HepG2 (cell line): ENCODE measurements around the gene SLITRK1. TPM values are rescaled to one million over a fixed set of nuclear protein-coding genes. Genes with fewer than 3 reads are reported as not detected.

Experiments used
- ATAC-seq: fragments of 200-7000 bp; cut with Tn5 transposase; 3 replicates; pipeline ENCODE4 v1.9.1; 2020; ENCODE audit warnings: mild to moderate bottlenecking, moderate library complexity
- BruUV-seq: library from RNA; stranded (reverse); fragments of 400-500 nt; replicated peaks from 2 replicates; lab custom pipeline; 2021; lab: Mats Ljungman, UMichigan
- CTCF ChIA-PET: fragments of 300-600 bp; formaldehyde crosslinking; extraction: SDS; loops from one replicate; lab custom pipeline; 2021; ENCODE audit warnings: low total read pairs, inconsistent platforms, low intra/inter-chr PET ratio; lab: Yijun Ruan, JAX
- POLR2A ChIA-PET: fragments of 350-600 bp; sonication (Branson Sonifier 250); formaldehyde crosslinking; loops from one replicate; lab custom pipeline; 2020; ENCODE audit warnings: antibody characterized with exemption, inconsistent platforms; lab: Yijun Ruan, JAX
- DNase-seq: peaks from one replicate; pipeline ENCODE4 v3.0.0-alpha.2; 2015; ENCODE audit warnings: low spot score
- FAIRE-seq: peaks from 3 replicates; lab custom pipeline; 2011; peaks lifted over from hg19 to GRCh38; lab: Jason Lieb, UNC
- H2AFZ ChIP-seq: one replicate; pipeline ENCODE4 v1.6.1; 2011; ENCODE audit warnings: low read length, inconsistent platforms
- H3K27ac ChIP-seq: fragments of 300-600 bp; 3 replicates; pipeline ENCODE4 v1.8.0; 2011; ENCODE audit warnings: mixed run types, mild to moderate bottlenecking, mixed read lengths, low read length, inconsistent platforms; ENCODE audit not compliant: insufficient read depth; ENCODE audit errors: extremely low read length
- H3K27me3 ChIP-seq, 2 experiments: fragments of 200-600 bp in 1 of 2; 2 replicates in 1 of 2; 3 replicates in 1 of 2; pipeline versions ENCODE4 v1.6.0 to v1.8.0; 2011; ENCODE audit warnings: low read length in 2 of 2, mild to moderate bottlenecking in 2 of 2, moderate library complexity in 2 of 2, inconsistent platforms in 1 of 2; ENCODE audit not compliant: insufficient read depth in 2 of 2, control insufficient read depth in 1 of 2
- H3K36me3 ChIP-seq, 2 experiments: fragments of 200-600 bp in 1 of 2; replicated peaks in 1 of 2; 2 replicates in 1 of 2; 3 replicates in 1 of 2; pipeline versions ENCODE4 v1.5.1 to v1.8.0; 2011; ENCODE audit warnings: low read length in 2 of 2, inconsistent platforms in 1 of 2; ENCODE audit not compliant: insufficient read depth in 2 of 2, control insufficient read depth in 1 of 2
- H3K4me1 ChIP-seq: 2 replicates; pipeline ENCODE4 v1.5.1; 2012; ENCODE audit warnings: low read length, inconsistent platforms; ENCODE audit not compliant: insufficient read depth
- H3K4me2 ChIP-seq: 2 replicates; pipeline ENCODE4 v1.6.0; 2011; ENCODE audit warnings: low read depth, low read length, inconsistent platforms
- H3K4me3 ChIP-seq, 3 experiments: fragments of 200-600 bp in 1 of 3; sonication (generic), shearing (Covaris generic) in 1 of 3; replicated peaks in 1 of 3; 2 replicates each; pipeline ENCODE4 v1.5.1; 2011 to 2016; ENCODE audit warnings: low read length in 3 of 3, inconsistent platforms in 2 of 3, low read depth in 2 of 3, mild to moderate bottlenecking in 2 of 3, control low read depth in 1 of 3, mixed read lengths in 1 of 3; ENCODE audit not compliant: insufficient read depth in 1 of 3
- H3K79me2 ChIP-seq: one replicate; pipeline ENCODE4 v1.6.1; 2011; ENCODE audit warnings: low read length, inconsistent platforms; ENCODE audit not compliant: insufficient read depth
- H3K9ac ChIP-seq: 2 replicates; pipeline ENCODE4 v1.6.0; 2011; ENCODE audit warnings: mild to moderate bottlenecking, low read depth, low read length, inconsistent platforms; ENCODE audit not compliant: insufficient read depth
- H3K9me3 ChIP-seq: 2 replicates; pipeline ENCODE4 v1.5.1; 2012; ENCODE audit warnings: mild to moderate bottlenecking, low read length
- H4K20me1 ChIP-seq: 2 replicates; pipeline ENCODE4 v1.6.0; 2011; ENCODE audit warnings: inconsistent platforms, mild to moderate bottlenecking, low read length, moderate library complexity; ENCODE audit not compliant: insufficient read depth
- ARID2 ChIP-seq: sonication (generic); formaldehyde crosslinking; IDR thresholded peaks from 2 replicates; pipeline ENCODE4 v1.8.1; 2022; ENCODE audit warnings: mild to moderate bottlenecking, missing genetic modification reagents, borderline replicate concordance
- CCDC6 ChIP-seq: sonication (generic); formaldehyde crosslinking; IDR thresholded peaks from 2 replicates; pipeline ENCODE4 v1.8.1; 2022; ENCODE audit warnings: mild to moderate bottlenecking, missing genetic modification reagents, moderate library complexity
- LRRFIP1 ChIP-seq: sonication (generic); formaldehyde crosslinking; conservative IDR thresholded peaks from 2 replicates; pipeline ENCODE4 v1.4.0; 2020; ENCODE audit warnings: missing genetic modification reagents
- NCOA5 ChIP-seq: sonication (generic); formaldehyde crosslinking; IDR thresholded peaks from 2 replicates; pipeline ENCODE4 v1.4.0; 2020; ENCODE audit warnings: missing genetic modification reagents
- RCOR2 ChIP-seq: IDR thresholded peaks from 2 replicates; pipeline ENCODE4 v1.6.1; 2016; ENCODE audit warnings: missing biosample characterization, missing genetic modification reagents
- ZBTB34 ChIP-seq: sonication (generic); formaldehyde crosslinking; IDR thresholded peaks from 2 replicates; pipeline ENCODE4 v1.8.0; 2022; ENCODE audit warnings: mild to moderate bottlenecking, missing genetic modification reagents
- ZFP36 ChIP-seq: fragments of 150-350 bp; IDR thresholded peaks from 2 replicates; pipeline ENCODE4 v1.6.1; 2018; ENCODE audit warnings: borderline replicate concordance, low read length, low read depth; ENCODE audit not compliant: partially characterized antibody
- ZNF232 ChIP-seq: sonication (generic); formaldehyde crosslinking; IDR thresholded peaks from 2 replicates; pipeline ENCODE4 v1.4.0; 2020; ENCODE audit warnings: missing genetic modification reagents, borderline replicate concordance
- ZNF652 ChIP-seq: IDR thresholded peaks from 2 replicates; pipeline ENCODE4 v1.6.1; 2016; ENCODE audit warnings: low read depth, borderline replicate concordance
- ZNF713 ChIP-seq: sonication (generic); formaldehyde crosslinking; IDR thresholded peaks from 2 replicates; pipeline ENCODE4 v1.4.0; 2020; ENCODE audit warnings: mild to moderate bottlenecking, missing genetic modification reagents
- WGBS: methylation state at CpG from one replicate; pipeline ENCODE4 v1.1.6; 2017; ENCODE audit warnings: low lambda C conversion rate; 5-methylcytosine and 5-hydroxymethylcytosine counted together
- in situ Hi-C: cut with HindIII; loops from 2 replicates; pipeline ENCODE4 v1.10.0; 2017; ENCODE audit warnings: low pct_unique_long_range_greater_than_20kb; ENCODE audit not compliant: extremely low pct_ligation_motif_present
- intact Hi-C: fragments of 100-400 bp; cut with micrococcal nuclease; formaldehyde crosslinking; loops from one replicate; pipeline ENCODE4 v1.10.0; 2022; ENCODE audit not compliant: unreplicated experiment
- polyA plus RNA-seq, 8 experiments: library from polyadenylated mRNA; depleted of rRNA in 3 of 8; stranded (reverse) in 7 of 8; unstranded in 1 of 8; fragments of >200 nt; fragmentation: Illumina TruSeq in 4 of 8; extraction: Trizol in 4 of 8; gene quantifications; 2 replicates each; pipeline versions ENCODE4 v1.2.1 to v1.2.3, GENCODE V29; 2011 to 2016; ENCODE audit warnings: low read depth in 4 of 8, missing spikeins in 1 of 8, mixed read lengths in 1 of 8; ENCODE audit not compliant: insufficient read depth in 1 of 8
- total RNA-seq, 5 experiments: library from RNA; depleted of rRNA; stranded (reverse); fragments of >200 nt; fragmentation: Illumina TruSeq; extraction: Trizol; gene quantifications; 2 replicates each; pipeline ENCODE4 v1.2.3, GENCODE V29; 2016; ENCODE audit warnings: low read depth in 1 of 5
- TF ChIP-seq, protein P1 (sequence below), 2 experiments: sonication (generic) in 1 of 2; formaldehyde crosslinking in 1 of 2; IDR thresholded peaks; 2 replicates each; pipeline versions ENCODE4 v1.5.1 to v1.6.1; 2011 to 2020; ENCODE audit warnings: borderline replicate concordance in 1 of 2, low read depth in 1 of 2, low read length in 1 of 2, mild to moderate bottlenecking in 1 of 2, missing genetic modification reagents in 1 of 2, moderate library complexity in 1 of 2
- TF ChIP-seq, protein P2 (sequence below): sonication (generic); formaldehyde crosslinking; IDR thresholded peaks from 2 replicates; pipeline ENCODE4 v1.4.0; 2020; ENCODE audit warnings: missing genetic modification reagents

SLITRK1 gene
- total and polyA plus RNA-seq, 2 of the 13 experiments (the other 11 are each of a cell fraction or from before 2014, with no cell fraction given) = not detected

DNA sequence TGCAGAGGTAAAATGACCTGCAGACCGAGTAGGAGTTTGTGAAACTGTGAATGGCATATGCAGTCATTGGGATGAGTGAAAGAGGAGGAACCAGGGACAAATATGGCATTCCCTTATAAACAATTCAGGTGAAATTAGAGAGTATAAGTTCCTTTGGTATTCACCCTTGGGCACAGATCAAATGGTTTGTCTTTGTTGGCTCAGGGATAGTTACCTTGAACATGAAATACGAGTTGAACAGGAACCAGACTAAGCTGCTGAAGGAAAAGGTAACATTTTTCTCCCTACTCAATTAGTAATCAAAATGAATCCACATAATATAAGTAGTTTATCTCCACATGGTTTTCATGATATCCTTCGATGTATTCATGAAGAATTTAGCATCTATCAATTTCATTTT lies 50.5 kb downstream of the SLITRK1 start:
- ATAC-seq = no peak
- 0% methylated on average over 3 of the region's 3 CpGs for WGBS

More for the DNA sequence above, 50.5 kb downstream of the SLITRK1 start:
- no peak overlapping the region for H3K9ac ChIP-seq
- H3K27me3 ChIP-seq = no peaks in the 10 kb centered on the region; a peak in 1 of 5 replicates
- no peaks in the 10 kb centered on the region for H4K20me1 ChIP-seq
- H3K4me2 ChIP-seq = no peak overlapping the region
- DNase-seq (no peak), FAIRE-seq (no peak)
- no peaks in the 10 kb centered on the region for H3K4me1 ChIP-seq
- intact Hi-C loops (no loop called here), in situ Hi-C loops (no loop called here)
- no TSS peak for BruUV-seq
- POLR2A ChIA-PET = no interaction called here
- no peak overlapping the region for H3K27ac ChIP-seq
- H2AFZ ChIP-seq = no peak overlapping the region
- H3K79me2 ChIP-seq = no peaks in the 10 kb centered on the region
- H3K4me3 ChIP-seq = no peak overlapping the region
- no peaks in the 10 kb centered on the region for H3K9me3 ChIP-seq
- H3K36me3 ChIP-seq = no peaks in the 10 kb centered on the region
- CTCF ChIA-PET = no interaction called here
- TF ChIP-seq LRRFIP1 (CRISPR knock-in tag) (no peak), ZNF713 (no peak), ZFP36 (no peak), ZBTB34 (CRISPR knock-in tag) (no peak), NCOA5 (CRISPR knock-in tag) (no peak), CCDC6 (CRISPR knock-in tag) (no peak), ZNF232 (CRISPR knock-in tag) (no peak), ZNF652 (CRISPR knock-in tag) (no peak), RCOR2 (CRISPR knock-in tag) (no peak), ARID2 (CRISPR knock-in tag) (no peak)
- TF ChIP-seq, protein P1, sequence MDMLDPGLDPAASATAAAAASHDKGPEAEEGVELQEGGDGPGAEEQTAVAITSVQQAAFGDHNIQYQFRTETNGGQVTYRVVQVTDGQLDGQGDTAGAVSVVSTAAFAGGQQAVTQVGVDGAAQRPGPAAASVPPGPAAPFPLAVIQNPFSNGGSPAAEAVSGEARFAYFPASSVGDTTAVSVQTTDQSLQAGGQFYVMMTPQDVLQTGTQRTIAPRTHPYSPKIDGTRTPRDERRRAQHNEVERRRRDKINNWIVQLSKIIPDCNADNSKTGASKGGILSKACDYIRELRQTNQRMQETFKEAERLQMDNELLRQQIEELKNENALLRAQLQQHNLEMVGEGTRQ (IDR thresholded peaks at IDR 0.05; ENCODE audit: low read depth, low read length) = no peak
- TF ChIP-seq, protein P1 (CRISPR knock-in tag; IDR thresholded peaks at IDR 0.05; ENCODE audit: borderline replicate concordance) = no peak
- TF ChIP-seq, protein P2, sequence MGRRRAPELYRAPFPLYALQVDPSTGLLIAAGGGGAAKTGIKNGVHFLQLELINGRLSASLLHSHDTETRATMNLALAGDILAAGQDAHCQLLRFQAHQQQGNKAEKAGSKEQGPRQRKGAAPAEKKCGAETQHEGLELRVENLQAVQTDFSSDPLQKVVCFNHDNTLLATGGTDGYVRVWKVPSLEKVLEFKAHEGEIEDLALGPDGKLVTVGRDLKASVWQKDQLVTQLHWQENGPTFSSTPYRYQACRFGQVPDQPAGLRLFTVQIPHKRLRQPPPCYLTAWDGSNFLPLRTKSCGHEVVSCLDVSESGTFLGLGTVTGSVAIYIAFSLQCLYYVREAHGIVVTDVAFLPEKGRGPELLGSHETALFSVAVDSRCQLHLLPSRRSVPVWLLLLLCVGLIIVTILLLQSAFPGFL (CRISPR knock-in tag) = no peak
